GM18868 (cell line): Measurements from ENCODE around the gene UST.
A peak's percentile ranks its signal among the peaks of the same experiment; 100 is the strongest.

Source experiments
- ATAC-seq: cut with Tn5 transposase; IDR thresholded peaks from one replicate; pipeline ENCODE4 v1.9.1; 2021; ENCODE audit warnings: mild to moderate bottlenecking, moderate library complexity; ENCODE audit not compliant: unreplicated experiment

The UST gene

GRCh38 chr6:149076355-149076734, 329.5 kb downstream of the UST start:
- ATAC-seq: no peak

GRCh38 chr6:149077208-149077607, 330.4 kb downstream of the UST start:
- no peak for ATAC-seq

GRCh38 chr6:149078211-149078782, 331.5 kb downstream of the UST start:
- no peak for ATAC-seq

GRCh38 chr6:149079456-149079855, 332.6 kb downstream of the UST start:
- ATAC-seq: peak; percentile 26

GRCh38 chr6:149079911-149080491, 333.2 kb downstream of the UST start:
- ATAC-seq: peak; percentile 38

GRCh38 chr6:149080511-149080910, 333.7 kb downstream of the UST start:
- ATAC-seq: no peak

GRCh38 chr6:149081281-149081680, 334.5 kb downstream of the UST start:
- ATAC-seq: no peak

GRCh38 chr6:149082320-149082719, 335.5 kb downstream of the UST start:
- ATAC-seq: peak; percentile 68

- no peak for ATAC-seq
Measured at GRCh38 chr6:149084026-149084425, 337.2 kb downstream of the UST start.

GRCh38 chr6:149084808-149085556, 338.2 kb downstream of the UST start:
- ATAC-seq: no peak

- ATAC-seq: no peak
Measured at GRCh38 chr6:149085557-149085938, 338.7 kb downstream of the UST start.

- no peak for ATAC-seq
Measured at GRCh38 chr6:149086363-149086762, 339.5 kb downstream of the UST start.

GRCh38 chr6:149087898-149088297, 341.1 kb downstream of the UST start:
- no peak for ATAC-seq

GRCh38 chr6:149088361-149088760, 341.5 kb downstream of the UST start:
- ATAC-seq: no peak

- ATAC-seq: no peak
Measured at GRCh38 chr6:149089510-149089909, 342.7 kb downstream of the UST start.

GRCh38 chr6:149090937-149091336, 344.1 kb downstream of the UST start:
- ATAC-seq: no peak

- no peak for ATAC-seq
Measured at GRCh38 chr6:149093643-149094042, 346.8 kb downstream of the UST start.

GRCh38 chr6:149094156-149094555, 347.3 kb downstream of the UST start:
- ATAC-seq: no peak

- no peak for ATAC-seq
Measured at GRCh38 chr6:149094934-149095351, 348.1 kb downstream of the UST start.

- ATAC-seq: no peak
Measured at GRCh38 chr6:149095842-149096241, 349.0 kb downstream of the UST start.

- no peak for ATAC-seq
Measured at GRCh38 chr6:149097794-149098193, 351.0 kb downstream of the UST start.

- ATAC-seq: no peak
Measured at GRCh38 chr6:149098700-149099276, 352.0 kb downstream of the UST start.
